B cell (primary cell): ENCODE data around the gene ESRP2. TPM values are rescaled to one million over a fixed set of nuclear protein-coding genes. Genes with fewer than 3 reads are reported as not detected.

Experiments
- ATAC-seq: fragments of 200-7000 bp; cut with Tn5 transposase; one replicate; pipeline ENCODE4 v1.10.0; 2021; ENCODE audit warnings: low read depth, mild to moderate bottlenecking, moderate number of reproducible peaks, moderate library complexity
- CTCF ChIA-PET: fragments of 350-600 bp; sonication (Branson Sonifier 250); formaldehyde crosslinking; loops from one replicate; lab custom pipeline; 2021; ENCODE audit warnings: antibody characterized with exemption, inconsistent platforms; lab: Charles Lee
- POLR2A ChIA-PET: fragments of 350-600 bp; sonication (Branson Sonifier 250); formaldehyde crosslinking; loops from one replicate; lab custom pipeline; 2021; ENCODE audit warnings: antibody characterized with exemption; lab: Charles Lee
- DNase-seq: peaks from one replicate; pipeline ENCODE4 v3.0.0; 2013
- H2AFZ ChIP-seq: 2 replicates; pipeline ENCODE4 v1.6.1; 2012; ENCODE audit warnings: mild to moderate bottlenecking, low read depth, low read length; ENCODE audit not compliant: insufficient read depth, poor library complexity, severe bottlenecking
- H3K27ac ChIP-seq, 2 donors: 1 replicate in 1 of 2; 2 replicates in 1 of 2; pipeline ENCODE4 v1.5.1; 2012 to 2013; ENCODE audit warnings: low read length in 2 of 2, mild to moderate bottlenecking in 2 of 2, moderate library complexity in 1 of 2
- H3K27me3 ChIP-seq, 4 experiments: fragments of 200-600 bp in 1 of 4; sonication (generic) in 1 of 4; replicated peaks in 1 of 4; 1 replicate in 2 of 4; 2 replicates in 2 of 4; pipeline versions ENCODE4 v1.6.1 to v1.7.0; 2013 to 2016; ENCODE audit warnings: low read length in 3 of 4, mild to moderate bottlenecking in 2 of 4, mixed read lengths in 1 of 4, moderate library complexity in 1 of 4; ENCODE audit not compliant: insufficient read depth in 4 of 4, control insufficient read depth in 3 of 4; ENCODE audit errors: control extremely low read depth in 1 of 4
- H3K36me3 ChIP-seq, 2 experiments: replicated peaks in 1 of 2; 1 replicate in 1 of 2; 2 replicates in 1 of 2; pipeline versions ENCODE4 v1.6.1 to v1.7.1; 2013; ENCODE audit warnings: low read length in 1 of 2; ENCODE audit not compliant: insufficient read depth in 2 of 2, control insufficient read depth in 1 of 2; ENCODE audit errors: control extremely low read depth in 1 of 2, extremely low read depth in 1 of 2
- H3K4me1 ChIP-seq, 2 donors: fragments of 200-600 bp in 1 of 2; sonication (generic) in 1 of 2; 1 replicate in 1 of 2; 2 replicates in 1 of 2; pipeline versions ENCODE4 v1.5.1 to v1.6.1; 2013 to 2017; ENCODE audit warnings: low read length in 2 of 2; ENCODE audit not compliant: control insufficient read depth in 2 of 2, insufficient read depth in 2 of 2
- H3K4me2 ChIP-seq: replicated peaks from 2 replicates; pipeline ENCODE3; 2012; ENCODE audit warnings: mild to moderate bottlenecking, low read depth, low read length; ENCODE audit not compliant: poor library complexity, severe bottlenecking
- H3K4me3 ChIP-seq, 5 experiments: fragments of 200-600 bp in 1 of 5; sonication (generic) in 1 of 5; 1 replicate in 3 of 5; 2 replicates in 2 of 5; pipeline versions ENCODE4 v1.5.1 to v1.7.0; 2011 to 2016; ENCODE audit warnings: low read length in 4 of 5, mild to moderate bottlenecking in 4 of 5, low read depth in 2 of 5, control low read depth in 1 of 5, moderate library complexity in 1 of 5; ENCODE audit not compliant: insufficient read depth in 1 of 5; ENCODE audit errors: control extremely low read depth in 1 of 5, extremely low read depth in 1 of 5
- H3K79me2 ChIP-seq: fragments of 200-600 bp; sonication (generic); one replicate; pipeline ENCODE4 v1.6.0; 2016; ENCODE audit warnings: low read length; ENCODE audit not compliant: control insufficient read depth, insufficient read depth
- H3K9ac ChIP-seq: fragments of 200-600 bp; sonication (generic); 2 replicates; pipeline ENCODE4 v1.6.1; 2017; ENCODE audit warnings: mild to moderate bottlenecking, low read length, moderate library complexity
- H3K9me3 ChIP-seq, 3 donors: one replicate each; pipeline versions ENCODE4 v1.6.1 to v1.7.1; 2013; ENCODE audit warnings: low read length in 2 of 3; ENCODE audit not compliant: control insufficient read depth in 2 of 3, insufficient read depth in 1 of 3; ENCODE audit errors: control extremely low read depth in 1 of 3
- H4K20me1 ChIP-seq: 2 replicates; pipeline ENCODE4 v1.6.0; 2012; ENCODE audit warnings: mild to moderate bottlenecking, low read length; ENCODE audit not compliant: insufficient read depth, control insufficient read depth, poor library complexity, severe bottlenecking
- H3K27ac Mint-ChIP-seq: one replicate; pipeline ENCODE4 v1.8.0; 2021; ENCODE audit warnings: mixed read lengths
- H3K27me3 Mint-ChIP-seq: one replicate; pipeline ENCODE4 v1.8.0; 2021; ENCODE audit warnings: mixed read lengths
- H3K4me1 Mint-ChIP-seq: one replicate; pipeline ENCODE4 v1.8.0; 2021; ENCODE audit warnings: mixed read lengths
- H3K4me3 Mint-ChIP-seq: one replicate; pipeline ENCODE4 v1.8.0; 2021; ENCODE audit warnings: mixed read lengths
- H3K9me3 Mint-ChIP-seq: one replicate; pipeline ENCODE4 v1.8.0; 2022; ENCODE audit warnings: mixed read lengths; ENCODE audit not compliant: insufficient read depth
- CTCF ChIP-seq: fragments of 200-600 bp; IDR thresholded peaks from one replicate; pipeline ENCODE4 v1.8.0; 2022; ENCODE audit warnings: antibody characterized with exemption, mild to moderate bottlenecking
- EZH2 ChIP-seq: IDR thresholded peaks from 2 replicates; pipeline ENCODE4 v1.6.1; 2012; ENCODE audit warnings: borderline replicate concordance, low read depth, mild to moderate bottlenecking, moderate library complexity, low read length; ENCODE audit not compliant: insufficient read depth, poor library complexity, severe bottlenecking
- WGBS: methylation state at CpG from one replicate; pipeline ENCODE4 v1.1.5; 2013; ENCODE audit warnings: missing lambda C conversion rate; ENCODE audit not compliant: insufficient coverage; 5-methylcytosine and 5-hydroxymethylcytosine counted together
- intact Hi-C: fragments of 100-400 bp; cut with micrococcal nuclease; formaldehyde crosslinking; loops from one replicate; pipeline ENCODE4 v1.10.0; 2022
- polyA plus RNA-seq: library from polyadenylated mRNA; depleted of rRNA; stranded (reverse); fragments of >200 nt; gene quantifications from 2 replicates; pipeline ENCODE4 v1.2.3, GENCODE V29; 2012
- total RNA-seq, 2 donors: library from RNA; stranded (reverse); fragments of 120-200 nt in 1 of 2; gene quantifications; 1 replicate in 1 of 2; 2 replicates in 1 of 2; pipeline versions ENCODE4 v1.2.3 to v1.2.4, GENCODE V29; 2013 to 2022

The ESRP2 gene
- total and polyA plus RNA-seq, 2 donors (not counting 1 experiment from before 2014, with no cell fraction given) = 0.09 TPM; not detected in 1

DNA sequence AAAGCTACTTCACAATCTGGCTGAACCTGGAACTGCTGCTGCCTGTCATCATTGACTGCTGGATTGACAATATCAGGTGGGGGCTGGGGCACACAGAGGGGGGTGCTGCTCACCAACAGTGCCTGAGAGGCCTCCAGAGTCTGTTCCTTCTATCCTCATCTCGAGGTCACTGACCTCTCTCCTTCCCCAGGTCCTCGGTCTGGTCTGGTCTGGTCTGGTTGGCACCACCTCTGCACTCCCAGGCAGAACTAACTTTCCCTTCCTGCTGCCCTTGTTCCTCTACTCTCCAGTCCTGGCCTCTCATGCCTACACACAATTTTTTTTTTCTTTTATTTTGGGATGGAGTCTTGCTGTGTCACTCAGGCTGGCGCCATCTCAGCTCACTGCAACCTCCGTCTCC lies 13.4 kb upstream of the ESRP2 start:
- Histone ChIP-seq H3K36me3 (peaks cover 0 to 7% of the 10 kb centered on the region in 2 experiments), H4K20me1 (peaks cover 9% of the 10 kb centered on the region), H3K9me3 (no peaks in the 10 kb centered on the region), H3K27me3 (no peaks in the 10 kb centered on the region), H2AFZ (no peak overlapping the region), H3K4me1 (peaks cover 39 to 44% of the 10 kb centered on the region in 2 donors), H3K4me2 (no peak overlapping the region), H3K4me3 (no peak overlapping the region), H3K79me2 (peaks cover 34% of the 10 kb centered on the region), H3K9ac (no peak overlapping the region), H3K27ac (no peak overlapping the region)
- H3K4me3 Mint-ChIP-seq = no peak overlapping the region
- CTCF ChIA-PET = interaction anchor here (0.6 to 5.7 kb wide), 4 partner anchors 11 to 309 kb away, joined by 4 to 65 read pairs (median 5); partner anchors contain the start of gene SLC7A6
- H3K9me3 Mint-ChIP-seq = no peaks in the 10 kb centered on the region
- no peak overlapping the region for H3K27ac Mint-ChIP-seq
- POLR2A ChIA-PET = no interaction called here
- no peaks in the 10 kb centered on the region for H3K27me3 Mint-ChIP-seq
- TF ChIP-seq EZH2 = no peak
- ATAC-seq = no peak
- intact Hi-C loops = loop anchor here (5.0 kb wide), 1 partner anchor 38 kb away; no protein-coding TSS in a partner anchor
- DNase-seq = no peak
- WGBS = 96% methylated on average over 3 of the region's 4 CpGs
- H3K4me1 Mint-ChIP-seq = peaks cover 43% of the 10 kb centered on the region

DNA sequence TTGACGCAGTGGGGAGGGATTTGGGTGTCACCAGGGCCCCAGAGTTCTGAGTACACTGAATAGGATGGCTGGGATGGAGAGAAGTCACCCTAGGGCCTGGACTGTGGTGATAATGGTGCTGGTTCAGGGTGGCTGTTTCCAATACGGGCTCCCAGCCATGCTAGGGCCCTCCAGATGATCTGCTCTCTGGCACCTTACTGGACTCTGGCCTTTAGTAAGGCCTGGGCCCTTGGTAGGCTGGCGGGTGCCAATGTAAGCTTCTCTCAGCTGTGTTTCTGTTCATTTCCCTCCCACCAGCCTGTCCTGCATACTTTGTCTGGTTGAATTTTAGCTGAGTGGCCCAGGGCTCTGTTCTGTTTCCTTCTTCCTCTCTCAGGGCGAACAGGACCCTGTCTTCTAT lies 12.0 kb upstream of the ESRP2 start:
- Histone ChIP-seq H3K4me3 (no peak overlapping the region), H3K4me2 (no peak overlapping the region), H3K36me3 (peaks cover 0 to 4% of the 10 kb centered on the region in 2 experiments), H3K9ac (no peak overlapping the region), H3K27ac (no peak overlapping the region), H3K9me3 (no peaks in the 10 kb centered on the region), H3K79me2 (peaks cover 34% of the 10 kb centered on the region), H2AFZ (no peak overlapping the region), H3K27me3 (no peaks in the 10 kb centered on the region), H3K4me1 (peaks cover 40 to 47% of the 10 kb centered on the region in 2 donors), H4K20me1 (peaks cover 9% of the 10 kb centered on the region)
- WGBS = 95% methylated on average over 3 of the region's 4 CpGs
- H3K27me3 Mint-ChIP-seq = no peaks in the 10 kb centered on the region
- intact Hi-C loops = loop anchor here (5.0 kb wide), 1 partner anchor 39 kb away; no protein-coding TSS in a partner anchor
- TF ChIP-seq CTCF (no peak), EZH2 (no peak)
- ChIA-PET POLR2A (interaction anchor here (0.6 to 0.7 kb wide), 2 partner anchors 13 to 79 kb away, joined by 3 to 4 read pairs; no protein-coding TSS in a partner anchor), CTCF (interaction anchor here (0.7 to 5.7 kb wide), 4 partner anchors 14 to 85 kb away, joined by 3 to 65 read pairs (median 4); partner anchors contain the start of gene SLC7A6)
- ATAC-seq = no peak
- H3K4me3 Mint-ChIP-seq = no peak overlapping the region
- peaks cover 41% of the 10 kb centered on the region for H3K4me1 Mint-ChIP-seq
- H3K9me3 Mint-ChIP-seq = no peaks in the 10 kb centered on the region
- DNase-seq = no peak
- H3K27ac Mint-ChIP-seq = no peak overlapping the region
